ENCODE data around the gene NAPB.

The NAPB gene

GRCh38 chr20:23414526-23415188 lies 6.6 kb downstream of the NAPB start:
- DNase-seq (ENCODE audit: insufficient read length, low spot score) (no peak), FAIRE-seq (no peak)
- TF ChIP-seq CTCF (IDR thresholded peaks at IDR 0.05; ENCODE audit: insufficient read depth, missing control alignments) = no peak

- DNase-seq (ENCODE audit: insufficient read length, low spot score) (no peak), FAIRE-seq (no peak)
- no peak for TF ChIP-seq CTCF (IDR thresholded peaks at IDR 0.05; ENCODE audit: insufficient read depth, missing control alignments)
Measured at GRCh38 chr20:23413862-23414422, 7.3 kb downstream of the NAPB start.

- FAIRE-seq (no peak), DNase-seq (ENCODE audit: insufficient read length, low spot score) (no peak)
- TF ChIP-seq CTCF (IDR thresholded peaks at IDR 0.05; ENCODE audit: insufficient read depth, missing control alignments) = no peak
Measured at GRCh38 chr20:23412026-23412425, 9.3 kb downstream of the NAPB start.

- DNase-seq (ENCODE audit: insufficient read length, low spot score) (no peak), FAIRE-seq (no peak)
- no peak for TF ChIP-seq CTCF (IDR thresholded peaks at IDR 0.05; ENCODE audit: insufficient read depth, missing control alignments)
Measured at GRCh38 chr20:23410916-23411695, 10.2 kb downstream of the NAPB start.

- FAIRE-seq = no peak
- TF ChIP-seq CTCF (IDR thresholded peaks at IDR 0.05; ENCODE audit: insufficient read depth, missing control alignments) = no peak
- no peak for DNase-seq (ENCODE audit: insufficient read length, low spot score)
Measured at GRCh38 chr20:23409800-23410199, 11.5 kb downstream of the NAPB start.

- FAIRE-seq = no peak
Measured at GRCh38 chr20:23408957-23409356, 12.3 kb downstream of the NAPB start.

More at GRCh38 chr20:23408957-23409356, 12.3 kb downstream of the NAPB start:
- DNase-seq (ENCODE audit: insufficient read length, low spot score) = no peak
- TF ChIP-seq CTCF (IDR thresholded peaks at IDR 0.05; ENCODE audit: insufficient read depth, missing control alignments) = no peak

All from D721Med (cell line).